Eye (tissue), 1 donor: ENCODE data around the gene ADGRL3.
"Not testable (repeated sequence)": the region's sequence is repeated elsewhere in the genome, so short reads cannot be mapped to it uniquely, and the experiment has no call there.

Experiments used
- DNase-seq: peaks from one replicate; pipeline ENCODE4 v3.0.0-alpha.2; 2015

ADGRL3 gene

DNA sequence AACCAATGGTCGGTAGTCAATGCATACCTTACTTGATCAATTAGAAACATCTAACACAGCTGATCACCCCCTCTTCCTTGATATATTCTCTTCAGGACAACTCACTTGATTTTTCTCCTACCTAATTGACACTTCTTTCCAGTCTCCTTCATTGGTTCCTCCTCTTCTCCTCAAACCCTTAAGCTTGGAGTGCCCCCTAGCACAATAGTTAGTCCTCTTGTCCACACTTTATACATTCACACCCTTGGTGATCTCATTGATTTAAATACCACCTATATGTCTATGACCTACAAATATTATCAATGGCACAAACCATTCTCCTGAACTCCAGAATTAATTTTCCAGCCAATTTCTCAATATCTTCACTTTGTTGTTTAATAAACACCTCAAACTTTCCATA, 724.0 kb downstream of the ADGRL3 start:
- no peak for DNase-seq

DNA sequence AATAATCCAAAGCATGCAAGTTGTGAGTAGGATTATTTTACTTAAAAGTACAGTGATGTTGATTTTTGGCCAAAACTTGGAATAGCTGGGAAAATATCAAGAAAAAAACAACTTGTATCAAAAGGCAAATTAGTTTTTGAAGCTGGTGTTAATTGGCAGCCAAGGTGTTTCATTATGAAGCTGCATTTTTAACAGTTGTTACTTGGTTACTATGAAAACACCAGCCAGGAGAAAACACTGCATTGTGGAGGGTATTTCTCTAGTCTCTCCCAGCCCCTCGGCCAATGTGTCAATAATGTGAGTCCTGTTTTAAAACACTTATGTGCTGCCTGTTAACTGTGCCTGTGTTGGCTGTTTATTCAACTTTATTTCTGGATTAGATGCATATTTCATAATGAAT, 733.4 kb downstream of the ADGRL3 start:
- DNase-seq, result no peak

DNA sequence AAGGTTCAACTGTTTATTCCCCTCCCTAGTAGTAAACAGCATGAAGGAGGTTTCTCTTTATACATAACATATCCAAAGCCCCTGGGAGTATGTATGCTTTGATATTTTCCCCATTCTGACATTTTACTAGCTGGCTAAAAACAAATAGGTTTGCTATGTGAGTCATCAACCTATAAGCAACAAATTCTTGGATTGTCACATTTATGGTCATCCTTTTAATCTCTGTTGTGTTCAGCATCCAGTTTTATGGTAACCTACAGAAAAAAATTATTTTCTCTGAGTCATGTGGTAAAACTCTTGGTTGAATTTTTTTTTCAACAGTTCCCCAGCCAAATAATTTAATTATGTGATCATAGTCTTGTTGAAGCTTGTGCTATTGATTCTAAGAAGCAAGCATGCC, 734.1 kb downstream of the ADGRL3 start:
- DNase-seq, result no peak

DNA sequence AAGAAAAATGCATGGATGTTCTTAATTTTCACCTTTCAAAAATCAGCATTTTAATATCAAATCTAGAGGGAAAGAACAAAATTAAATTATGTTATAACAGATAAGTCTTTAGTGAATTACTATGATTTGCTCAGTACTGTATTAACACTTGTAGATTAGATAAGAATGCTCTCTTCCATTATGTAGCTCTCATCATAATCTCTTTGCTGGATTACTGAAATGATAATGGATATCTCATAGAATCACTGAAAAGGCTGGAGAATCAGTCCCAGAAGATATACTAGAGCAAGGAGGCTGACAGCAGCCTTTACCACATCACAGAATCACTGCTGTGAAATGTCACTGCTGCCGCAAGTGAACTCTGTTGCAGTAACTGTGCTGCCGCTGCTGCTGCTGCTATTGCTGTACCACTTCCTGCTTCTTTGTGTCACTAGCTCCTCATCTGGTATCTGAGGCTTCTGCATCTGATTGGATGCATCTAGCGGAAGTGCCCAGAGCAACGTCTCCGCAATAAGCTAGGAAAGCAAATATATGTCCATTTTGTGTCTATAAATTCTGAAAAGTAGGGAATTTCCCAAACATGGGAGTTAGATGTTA, 738.2 kb downstream of the ADGRL3 start:
- no peak for DNase-seq

DNA sequence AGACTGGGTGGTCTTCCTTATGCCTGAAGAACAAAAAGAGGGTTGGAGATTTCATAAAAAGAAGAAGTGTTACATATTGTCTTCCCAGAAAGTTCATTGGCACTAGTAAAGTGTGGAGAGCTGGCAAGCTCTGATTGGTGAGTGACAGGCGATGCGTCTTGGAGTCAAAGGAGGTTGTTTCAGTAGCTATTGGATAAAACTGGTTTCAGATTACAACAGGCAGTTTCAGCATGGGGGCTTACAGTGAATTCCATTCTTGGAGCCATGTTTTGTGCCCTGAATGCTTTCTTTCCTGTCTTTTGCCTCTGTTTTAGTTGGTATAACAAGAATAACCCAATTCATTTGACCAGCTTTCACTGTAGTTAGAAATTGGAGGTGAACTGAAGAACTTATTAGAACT, 750.5 kb downstream of the ADGRL3 start:
- no peak for DNase-seq

DNA sequence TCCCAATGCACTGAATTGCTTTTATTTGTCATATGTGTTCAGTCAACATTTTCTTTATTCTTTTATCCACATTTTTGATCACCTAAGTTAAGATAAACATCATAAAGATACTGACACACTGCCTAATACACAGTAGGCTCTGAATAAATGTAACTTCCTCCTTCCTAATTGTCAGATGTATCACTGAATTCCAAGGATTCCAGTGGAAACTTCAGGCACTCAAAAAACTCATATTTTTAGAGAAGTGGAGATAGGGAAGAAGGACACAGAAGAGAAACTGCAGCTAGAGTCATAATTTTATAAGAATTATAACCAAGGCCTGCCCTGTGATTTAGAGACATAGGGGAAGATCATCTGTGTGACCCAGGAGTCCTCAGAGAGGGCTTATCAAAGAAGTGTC, 753.3 kb downstream of the ADGRL3 start:
- no peak for DNase-seq

DNA sequence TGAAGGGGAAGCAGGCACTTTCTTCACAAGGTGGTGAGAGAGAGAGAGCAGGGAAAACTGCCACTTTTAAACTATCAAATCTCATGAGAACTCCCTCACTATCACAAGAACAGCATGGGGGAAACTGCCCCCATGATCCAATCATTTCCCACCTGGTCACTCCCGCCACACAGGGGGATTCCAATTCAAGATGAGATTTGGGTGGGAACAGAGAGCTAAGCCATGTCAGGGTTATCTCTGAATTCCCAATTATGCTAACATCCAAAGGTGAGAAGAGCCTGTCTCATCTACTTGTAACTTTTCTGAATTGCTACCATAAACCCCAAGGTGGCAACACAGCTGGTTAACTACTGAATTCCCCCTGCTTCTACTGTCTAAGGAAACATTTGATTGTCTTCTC, 758.5 kb downstream of the ADGRL3 start:
- no peak for DNase-seq

DNA sequence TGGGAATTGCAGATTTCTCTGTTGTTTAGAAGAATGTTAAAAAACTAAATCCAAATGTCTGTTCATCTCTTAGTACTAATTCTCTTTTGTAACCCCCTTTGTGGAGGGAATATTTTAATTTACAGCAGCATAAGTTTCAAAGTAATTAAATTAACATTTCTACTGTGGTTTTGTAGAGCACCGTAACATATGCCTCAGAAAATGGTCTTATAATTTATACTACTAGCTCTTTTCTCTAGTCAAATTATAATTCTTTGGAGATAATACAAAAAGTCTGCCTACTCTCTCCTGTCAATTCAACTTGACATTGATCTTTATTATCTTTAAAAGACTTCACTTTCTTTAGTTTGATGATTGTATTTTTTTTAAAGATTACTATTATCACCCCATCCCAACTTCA, 759.0 kb downstream of the ADGRL3 start:
- no peak for DNase-seq

DNA sequence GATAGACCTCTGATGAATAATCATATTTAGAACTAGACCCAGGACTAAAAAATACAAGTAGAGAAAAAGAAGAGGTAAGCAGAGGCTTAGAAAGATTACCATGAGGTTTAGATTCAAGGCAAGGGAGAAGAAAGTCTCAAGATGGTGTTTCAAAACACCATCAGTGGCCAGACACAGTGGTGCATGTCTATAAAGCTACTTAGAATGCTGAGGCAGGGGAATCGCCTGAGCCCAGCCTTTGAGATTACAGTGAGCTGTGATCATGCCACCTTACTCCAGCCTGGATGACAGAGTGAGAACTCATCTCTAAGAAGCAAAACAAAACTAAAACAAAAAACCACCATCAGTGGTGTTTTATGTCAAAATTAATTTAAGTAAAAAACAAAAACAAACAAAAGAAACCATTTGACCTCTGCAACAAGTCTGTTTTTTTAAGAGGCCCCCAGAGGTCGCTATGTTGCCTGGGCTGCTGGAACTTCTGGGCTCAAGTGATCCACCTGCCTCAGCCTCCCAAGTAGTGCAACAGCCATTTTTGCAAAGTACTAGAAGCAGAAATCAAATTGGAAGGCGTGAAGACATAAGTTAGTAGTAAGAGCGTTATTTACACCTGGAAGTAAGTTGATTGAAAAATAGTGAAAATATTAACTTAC, 784.3 kb downstream of the ADGRL3 start:
- DNase-seq, result no peak

DNA sequence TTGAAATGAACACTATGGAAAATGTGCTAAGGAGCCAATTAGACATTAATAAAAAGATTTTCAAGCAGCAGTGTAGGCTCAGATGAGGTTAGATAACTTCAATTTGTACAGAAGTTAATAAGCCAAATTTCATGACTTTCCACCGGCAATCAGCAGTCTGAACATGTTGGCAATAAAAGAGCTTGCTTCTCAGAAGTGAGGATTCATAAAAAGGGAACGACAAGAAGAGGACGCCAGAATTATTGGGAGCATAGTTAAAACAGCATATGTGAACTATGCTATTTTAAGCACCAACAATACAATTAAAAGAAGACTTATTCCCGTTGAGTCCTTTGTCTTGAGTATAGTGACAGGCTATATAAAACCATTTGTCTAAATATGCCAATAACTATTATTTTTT, 785.3 kb downstream of the ADGRL3 start:
- DNase-seq, result no peak

DNA sequence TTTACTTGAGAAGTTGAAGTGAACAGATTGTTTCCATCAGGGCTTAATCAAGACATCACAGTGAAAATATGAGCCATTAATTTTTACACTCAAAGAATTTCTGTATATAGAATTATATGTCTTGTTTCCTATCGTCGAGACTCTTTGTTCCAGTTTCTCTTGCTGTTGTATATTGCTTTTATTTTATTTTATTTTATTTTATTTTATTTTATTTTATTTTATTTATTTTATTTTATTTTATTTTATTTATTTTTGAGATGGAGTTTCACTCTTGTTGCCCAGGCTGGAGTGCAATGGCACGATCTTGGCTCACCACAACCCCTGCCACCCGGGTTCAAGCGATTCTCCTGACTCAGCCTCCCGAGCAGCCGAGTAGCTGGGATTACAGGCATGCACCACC, 786.8 kb downstream of the ADGRL3 start:
- not testable (repeated sequence) for DNase-seq

DNA sequence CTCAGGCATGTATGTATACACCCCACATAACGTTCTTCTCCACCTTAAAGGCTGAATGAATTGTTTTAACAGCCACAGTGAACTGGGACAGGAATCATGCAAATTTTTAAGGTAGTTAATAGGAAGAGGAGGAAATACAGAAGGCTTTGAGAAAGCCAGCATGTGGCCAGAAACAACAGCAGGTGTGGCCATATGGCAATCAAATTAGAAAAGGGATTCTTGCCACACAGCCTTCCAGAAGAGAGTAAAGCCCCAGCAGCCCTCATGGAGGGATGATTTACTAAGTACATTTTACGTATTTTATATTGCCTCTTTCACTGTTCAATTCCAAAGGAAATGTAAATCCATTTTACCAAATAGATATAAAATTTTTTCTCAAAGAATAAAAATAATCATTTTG, 792.2 kb downstream of the ADGRL3 start:
- DNase-seq, result peak; percentile 37

DNA sequence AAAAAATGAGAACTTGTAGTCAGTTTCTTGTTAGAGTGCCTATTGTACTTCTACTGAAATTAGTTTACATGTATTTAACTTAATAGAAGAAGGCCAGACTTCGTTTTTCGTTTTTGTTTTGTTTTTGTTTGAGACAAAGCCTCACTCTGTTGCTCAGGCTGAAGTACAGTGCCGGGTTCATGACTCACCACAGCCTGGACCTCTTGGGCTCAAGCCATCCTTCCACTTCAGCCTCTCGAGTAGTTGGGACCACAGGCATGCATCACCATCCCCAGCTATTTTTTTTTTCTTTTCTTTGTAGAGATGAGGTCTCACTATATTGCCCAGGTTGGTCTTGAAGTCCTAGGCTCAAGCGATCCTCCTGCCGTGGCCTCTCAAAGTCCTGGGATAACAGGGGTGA, 793.9 kb downstream of the ADGRL3 start:
- no peak for DNase-seq

DNA sequence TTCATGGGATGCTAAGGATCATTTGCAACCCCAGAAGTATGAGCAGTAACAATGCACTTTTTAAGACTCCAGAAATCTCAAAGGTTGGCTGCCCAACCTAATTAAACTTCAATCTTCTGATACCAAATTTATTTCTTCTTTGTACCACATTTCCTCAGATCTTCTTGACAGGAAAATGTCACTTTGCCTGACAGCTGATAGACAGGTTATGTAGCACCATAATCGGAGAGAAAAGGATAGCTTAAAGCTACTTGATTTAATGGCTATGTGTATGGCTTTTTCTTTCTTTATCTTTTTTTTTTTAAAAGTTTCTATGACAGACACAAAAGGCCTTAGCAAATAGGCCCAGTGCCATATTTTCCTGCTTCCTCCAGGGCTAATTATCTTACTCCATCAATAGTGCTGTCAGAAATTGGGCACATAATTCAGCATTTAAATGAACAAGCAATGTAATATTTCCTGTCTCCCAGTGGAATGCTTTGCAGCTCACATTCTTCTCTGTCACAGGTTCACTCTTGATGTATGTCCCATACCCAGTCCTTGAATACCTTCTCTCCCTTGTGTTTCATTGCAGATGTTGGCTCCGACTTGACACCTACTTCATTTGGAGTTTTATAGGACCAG, 795.7 kb downstream of the ADGRL3 start:
- no peak for DNase-seq

DNA sequence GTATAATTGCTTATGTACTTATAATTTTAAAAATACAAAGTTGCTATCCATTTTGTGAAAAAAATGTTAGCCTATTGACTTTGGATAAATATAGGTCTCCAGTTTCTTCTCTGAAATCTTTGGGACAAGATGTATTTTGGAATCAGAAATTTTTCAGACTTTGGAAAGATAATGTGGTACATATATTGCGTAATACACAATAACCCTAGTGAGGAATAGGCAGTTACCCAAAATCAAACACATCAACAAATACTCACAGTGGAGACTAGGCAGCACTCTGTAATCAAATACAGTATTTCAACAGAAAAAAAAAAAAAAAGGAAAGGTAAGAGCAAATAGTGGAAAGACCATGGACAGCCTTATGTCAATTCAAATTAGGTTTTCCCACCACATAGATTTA, 796.8 kb downstream of the ADGRL3 start:
- no peak for DNase-seq

DNA sequence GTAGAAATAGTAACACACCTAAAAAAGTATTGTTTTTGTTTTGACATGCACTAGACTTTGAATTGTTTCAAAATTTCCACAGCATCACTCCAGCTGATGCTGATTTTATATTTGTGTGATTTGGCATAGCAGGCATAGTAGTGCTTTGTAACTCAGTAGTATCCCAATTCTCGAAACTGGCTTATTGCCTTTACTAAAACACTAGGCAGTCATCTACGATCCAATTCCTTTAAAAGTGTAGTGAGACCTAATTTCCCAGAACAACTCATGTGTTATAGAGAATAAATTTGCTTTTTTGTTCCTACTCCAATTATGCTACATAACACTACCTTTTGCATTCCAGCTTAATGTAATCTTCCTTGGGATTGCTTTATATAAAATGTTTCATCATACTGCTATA, 797.7 kb downstream of the ADGRL3 start:
- DNase-seq, result no peak

DNA sequence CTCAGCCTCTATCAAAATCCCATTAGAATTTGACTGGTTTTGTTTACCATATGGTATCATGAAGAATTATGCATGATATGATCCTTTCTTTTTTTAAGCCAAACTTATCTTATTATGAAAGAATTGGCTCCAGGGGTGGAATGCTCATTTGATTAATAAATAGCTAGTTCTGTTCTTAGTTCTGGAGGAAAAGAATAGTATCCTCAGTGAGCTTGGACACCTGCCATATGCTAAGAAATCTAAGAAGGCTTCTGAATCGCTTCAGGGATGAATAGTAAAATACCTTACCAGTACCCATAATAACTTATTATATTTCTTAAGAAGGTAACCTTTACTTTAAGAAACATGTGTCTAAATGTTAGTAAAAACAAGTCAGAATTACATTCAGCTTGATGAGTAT, 803.6 kb downstream of the ADGRL3 start:
- no peak for DNase-seq

DNA sequence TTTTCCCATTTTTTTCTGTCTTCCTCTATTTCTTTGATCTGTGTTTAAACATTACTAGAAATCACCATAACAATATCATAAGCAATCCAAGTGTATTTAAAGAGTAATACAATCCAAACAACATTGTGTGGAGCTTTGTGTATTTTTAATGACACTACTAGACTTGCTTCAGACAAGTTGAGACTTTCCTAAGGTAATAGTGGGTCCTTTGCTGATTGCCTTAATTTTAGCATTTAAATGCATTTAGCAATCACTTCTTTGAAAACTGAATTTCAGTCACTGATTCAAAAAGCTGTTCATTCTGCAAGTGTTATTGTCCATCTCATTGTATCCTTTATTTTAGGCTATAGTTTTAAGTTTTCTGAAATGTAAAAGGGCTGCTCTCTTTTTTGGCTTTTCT, 804.8 kb downstream of the ADGRL3 start:
- DNase-seq, result no peak

DNA sequence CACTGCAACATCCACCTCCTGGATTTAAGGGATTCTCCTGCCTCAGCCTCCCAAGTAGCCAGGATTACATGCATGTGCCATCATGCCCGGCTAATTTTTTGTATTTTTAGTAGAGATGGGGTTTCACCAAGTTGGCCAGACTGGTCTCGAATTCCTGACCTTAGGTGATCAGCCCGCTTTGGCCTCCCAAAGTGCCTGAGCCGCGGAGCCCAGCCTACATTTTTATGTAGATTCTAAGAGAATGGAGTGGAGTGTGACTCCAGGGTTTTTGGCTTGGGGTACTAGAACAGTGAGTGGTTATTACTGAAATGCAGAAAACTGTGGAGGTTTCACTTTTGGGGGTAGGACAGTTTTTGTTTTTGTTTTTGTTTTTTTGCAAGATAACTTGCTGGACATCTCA, 806.0 kb downstream of the ADGRL3 start:
- DNase-seq, result no peak

DNA sequence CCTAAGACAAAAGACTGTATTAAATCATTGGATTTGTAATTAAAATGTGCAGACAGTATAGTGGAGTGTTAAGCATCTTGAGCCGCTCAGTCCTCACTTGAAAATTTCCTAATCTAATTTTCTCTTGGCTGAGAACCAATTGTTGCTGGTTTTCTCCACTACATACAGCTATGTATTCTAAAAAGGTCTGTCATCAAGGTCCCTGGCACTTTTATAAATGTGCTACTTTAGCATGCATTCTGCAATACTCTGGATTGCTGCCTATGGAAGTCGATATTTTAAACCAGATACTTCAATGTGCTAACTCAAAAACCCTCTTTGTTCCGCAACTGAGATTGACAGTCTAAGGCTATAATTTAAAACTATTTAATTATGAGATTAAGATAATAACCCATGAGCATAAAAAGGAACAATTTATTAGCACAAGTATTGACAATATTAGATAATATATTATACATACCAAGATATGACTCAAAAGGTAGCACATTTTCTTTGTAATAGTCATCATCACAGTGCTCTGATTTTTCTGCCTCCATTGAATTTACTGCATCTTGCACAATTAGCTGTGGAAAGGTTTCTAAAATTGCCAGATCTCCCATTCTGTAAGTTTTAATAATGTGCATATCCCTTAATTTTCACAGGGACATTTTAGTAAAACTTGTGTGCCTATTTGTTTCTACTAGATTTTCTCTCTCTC, 815.1 kb downstream of the ADGRL3 start:
- no peak for DNase-seq

DNA sequence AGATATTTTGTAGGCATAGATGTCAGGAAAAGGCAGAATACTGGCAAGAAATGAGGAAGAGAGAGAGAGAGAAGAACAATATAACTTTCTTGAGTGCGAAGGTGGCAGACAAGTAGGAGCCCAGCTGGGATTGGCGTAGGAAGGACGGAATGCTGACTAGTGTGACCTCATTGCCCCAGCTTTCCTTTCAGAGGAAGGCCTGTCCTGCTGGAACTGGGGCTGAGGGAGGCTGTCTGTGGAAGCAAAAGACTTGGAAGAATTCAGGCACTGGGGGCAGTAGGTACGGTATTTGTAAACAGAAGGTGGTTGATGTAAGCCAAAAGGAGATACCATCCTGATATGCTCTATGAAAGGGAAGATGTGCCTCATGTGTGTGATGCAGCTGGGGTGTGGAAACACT, 818.4 kb downstream of the ADGRL3 start:
- DNase-seq, result no peak

DNA sequence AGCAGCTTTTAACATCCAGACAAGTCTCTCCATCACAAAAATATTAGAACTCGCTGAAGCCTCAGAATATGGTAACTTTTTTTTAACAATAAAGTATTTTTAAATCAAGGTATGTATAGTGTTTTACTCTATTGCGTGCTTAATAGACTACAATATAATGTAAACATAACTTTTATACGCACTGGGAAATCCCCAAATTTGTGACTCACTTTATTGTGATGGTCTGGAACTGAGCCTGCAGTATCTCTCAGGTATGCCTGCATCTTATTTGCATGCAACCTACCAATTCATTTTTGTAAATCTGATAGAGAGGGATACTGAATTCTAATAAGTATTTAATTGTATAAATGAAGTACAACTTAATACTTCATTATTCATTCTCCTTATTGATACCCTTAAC, 823.5 kb downstream of the ADGRL3 start:
- DNase-seq, result no peak

DNA sequence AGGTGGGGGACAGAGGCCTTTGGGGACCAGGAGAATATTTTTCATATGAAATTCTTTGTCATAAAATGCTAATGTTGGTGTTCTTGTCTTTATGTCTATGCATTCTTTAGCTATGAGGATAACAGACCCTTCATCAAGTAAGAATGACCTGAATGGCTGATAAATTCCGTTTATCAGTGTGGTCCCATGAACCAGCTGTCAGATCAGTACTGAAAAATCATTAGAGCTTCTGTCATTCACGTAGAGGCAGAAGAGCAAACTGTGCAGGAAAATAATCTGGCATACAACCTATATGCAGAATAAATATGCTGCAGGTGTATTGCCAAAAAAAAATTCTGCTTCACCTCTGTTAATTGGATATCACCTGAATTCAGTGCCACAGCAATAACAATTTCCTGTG, 828.6 kb downstream of the ADGRL3 start:
- DNase-seq, result no peak

DNA sequence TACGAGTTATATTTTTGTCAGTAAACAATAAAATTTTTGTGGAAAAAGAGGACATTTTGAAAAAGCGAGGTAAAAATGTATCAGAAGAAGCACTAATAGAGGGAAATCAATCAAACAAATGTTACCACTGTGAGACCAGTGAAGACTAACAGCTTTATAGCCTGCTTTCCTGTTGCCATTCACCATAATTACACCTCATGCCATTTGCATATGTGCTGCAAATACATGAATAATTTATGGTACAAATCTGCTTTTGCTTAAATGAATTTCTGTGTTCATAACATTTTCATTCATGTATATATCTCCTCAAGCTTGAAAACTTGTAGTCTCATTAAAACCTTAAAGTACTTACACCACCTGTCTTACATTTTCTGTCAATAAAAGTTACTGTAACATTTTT, 830.8 kb downstream of the ADGRL3 start:
- DNase-seq, result no peak
